T-helper 22 cell (primary cell): Measurements from ENCODE around the gene ZSWIM9.
A peak's percentile ranks its signal among the peaks of the same experiment; 100 is the strongest.

Experiments used
- DNase-seq: peaks from one replicate; pipeline ENCODE4 v3.0.0-alpha.2; 2020; ENCODE audit warnings: low read depth

Gene ZSWIM9

DNA sequence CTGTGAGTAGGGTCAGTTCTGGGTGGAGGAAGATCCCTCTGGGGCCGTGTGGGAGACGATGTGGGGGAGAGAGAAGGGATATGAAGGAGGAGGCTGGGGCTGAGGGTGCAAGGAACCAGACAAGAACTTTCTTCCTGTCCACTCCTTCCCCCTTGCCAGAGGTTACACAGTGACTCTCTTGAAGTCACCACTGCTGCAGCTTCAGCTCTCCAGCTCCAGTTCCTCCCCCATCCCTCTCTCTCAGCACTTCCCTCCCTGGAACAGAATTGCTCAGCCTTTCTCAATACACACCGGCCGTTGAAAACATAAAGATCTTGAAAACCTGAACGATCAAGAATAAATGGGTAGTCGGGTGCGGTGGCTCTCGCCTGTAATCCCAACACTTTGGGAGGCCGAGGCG lies 5.1 kb downstream of the ZSWIM9 start:
- DNase-seq, result no peak

- no peak for DNase-seq
Measured at GRCh38 chr19:48176226-48176625, 5.7 kb downstream of the ZSWIM9 start.

- DNase-seq, result no peak
Measured at GRCh38 chr19:48181505-48181904, 11.0 kb downstream of the ZSWIM9 start.

GRCh38 chr19:48182434-48182833 lies 12.0 kb downstream of the ZSWIM9 start:
- no peak for DNase-seq

GRCh38 chr19:48183356-48183755 lies 12.9 kb downstream of the ZSWIM9 start:
- no peak for DNase-seq

DNA sequence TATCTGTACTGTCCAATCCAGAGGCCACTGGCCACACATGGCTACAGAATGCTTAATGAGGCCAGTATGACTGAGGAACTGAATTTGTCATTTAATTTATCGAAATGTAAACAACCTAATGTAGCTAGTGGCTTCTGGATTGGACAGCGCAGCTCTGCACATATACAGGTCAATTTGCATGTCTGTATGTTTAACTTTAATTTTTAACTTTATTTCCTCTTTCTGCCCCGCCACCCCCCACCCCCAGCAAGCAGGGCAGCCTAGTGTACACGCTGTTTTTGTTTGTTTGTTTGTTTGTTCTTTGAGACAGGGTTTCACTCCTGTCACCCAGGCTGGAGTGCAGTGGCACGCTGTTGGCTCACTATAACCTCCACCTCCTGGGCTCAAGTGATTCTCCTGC lies 15.5 kb downstream of the ZSWIM9 start:
- DNase-seq, result no peak

DNA sequence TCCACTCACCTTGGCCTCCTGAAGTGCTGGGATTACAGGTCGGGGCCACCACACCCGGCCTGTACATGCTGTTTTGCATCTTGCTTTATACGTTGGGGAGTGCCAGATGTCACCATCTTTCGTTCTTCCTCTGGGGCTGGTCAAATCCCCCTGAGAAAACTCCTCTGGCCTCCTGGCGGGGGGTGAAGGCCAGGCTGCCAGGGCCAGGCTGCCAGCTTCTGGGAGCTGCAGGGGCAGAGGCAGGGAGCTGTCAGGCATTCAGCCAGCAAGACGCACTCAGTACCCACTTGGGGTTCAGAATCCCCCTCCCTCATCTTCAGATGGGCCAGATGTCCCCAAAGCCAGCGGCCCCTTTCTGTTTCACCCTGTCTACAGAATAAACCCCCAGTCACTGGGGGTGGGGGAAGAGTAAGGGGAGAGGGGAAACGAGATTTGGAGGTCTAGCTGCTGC lies 16.1 kb downstream of the ZSWIM9 start:
- DNase-seq, result no peak

- DNase-seq, result peak; percentile 63
Measured at GRCh38 chr19:48190288-48190884, 19.9 kb downstream of the ZSWIM9 start.

DNA sequence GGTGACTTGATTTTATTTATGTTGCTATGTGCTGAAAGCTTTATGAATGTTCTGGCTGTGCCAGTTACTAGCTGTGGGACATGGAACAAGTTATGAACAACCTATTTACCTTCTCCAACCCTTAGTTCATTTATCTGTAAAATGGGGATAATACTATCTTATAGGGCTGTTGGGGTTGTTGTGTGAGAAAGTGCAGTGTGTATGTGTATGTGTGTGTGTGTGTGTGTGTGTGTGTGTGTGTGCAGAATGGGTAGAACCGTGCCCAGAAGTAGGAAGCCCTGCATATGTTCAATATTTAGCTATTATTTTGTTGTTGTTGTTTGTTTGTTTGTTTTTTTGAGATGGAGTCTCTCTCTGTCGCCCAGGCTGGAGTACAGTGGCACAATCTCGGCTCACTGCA lies 20.4 kb downstream of the ZSWIM9 start:
- no peak for DNase-seq

DNA sequence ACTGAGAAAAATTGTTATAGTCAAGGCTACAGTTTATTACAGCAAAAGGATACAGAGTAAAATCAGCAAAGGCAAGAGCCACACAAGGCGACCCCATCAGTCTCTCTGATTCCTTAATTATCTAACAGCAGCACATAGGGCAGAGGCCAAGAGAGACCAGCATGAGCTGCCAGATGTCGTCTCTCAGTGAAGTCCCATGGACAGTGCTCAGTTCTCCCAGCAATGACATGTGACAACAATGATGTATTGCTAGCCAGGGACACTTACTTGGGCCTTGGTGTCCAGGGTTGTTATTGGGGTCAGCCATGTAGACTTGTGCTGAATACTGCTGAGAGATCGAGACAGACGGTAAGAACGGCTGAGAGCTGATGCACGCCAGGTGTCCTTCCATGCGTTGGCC lies 22.3 kb downstream of the ZSWIM9 start:
- no peak for DNase-seq

GRCh38 chr19:48194041-48194843 lies 23.8 kb downstream of the ZSWIM9 start:
- no peak for DNase-seq

DNA sequence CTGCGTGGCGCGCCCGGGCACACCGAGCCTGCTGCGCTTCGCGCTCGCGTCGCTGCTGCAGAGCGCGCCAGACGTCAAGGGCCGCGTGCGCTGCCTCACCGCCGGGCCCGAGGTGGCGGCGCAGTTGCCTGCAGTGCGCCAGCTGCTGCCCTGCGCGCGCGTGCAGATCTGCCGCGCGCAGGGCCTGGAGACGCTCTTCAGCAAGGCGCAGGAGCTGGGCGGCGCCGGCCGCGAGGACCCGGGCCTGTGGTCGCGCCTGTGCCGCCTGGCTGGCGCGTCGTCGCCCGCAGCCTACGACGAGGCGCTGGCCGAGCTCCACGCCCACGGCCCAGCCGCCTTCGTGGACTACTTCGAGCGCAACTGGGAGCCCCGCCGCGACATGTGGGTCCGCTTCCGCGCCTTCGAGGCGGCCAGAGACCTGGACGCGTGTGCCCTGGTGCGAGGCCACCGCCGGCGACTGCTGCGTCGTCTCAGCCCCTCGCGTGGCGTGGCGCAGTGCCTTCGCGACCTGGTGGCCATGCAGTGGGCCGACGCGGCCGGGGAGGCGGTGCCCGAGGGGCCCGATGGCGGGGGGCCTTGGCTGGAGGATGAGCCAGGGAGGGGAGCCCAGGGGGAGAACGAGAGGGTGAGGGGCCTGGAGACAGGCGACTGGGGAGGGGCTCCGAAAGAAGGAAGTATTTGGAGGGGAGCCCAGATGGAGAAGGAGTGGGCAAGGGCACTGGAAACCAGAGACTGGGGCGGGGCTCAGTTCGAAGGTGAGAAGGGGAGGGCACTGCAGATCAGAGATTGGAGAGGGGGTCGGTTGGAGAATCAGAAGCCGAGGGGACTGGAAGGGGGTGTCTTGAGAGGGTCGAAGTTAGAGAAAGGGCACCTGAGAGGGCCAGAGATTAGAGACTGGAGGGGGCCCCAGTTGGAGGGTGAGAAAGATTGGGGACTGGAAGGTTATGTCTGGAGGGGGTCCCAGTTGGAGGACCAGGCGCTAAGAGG lies 24.7 kb downstream of the ZSWIM9 start:
- DNase-seq, result no peak

DNA sequence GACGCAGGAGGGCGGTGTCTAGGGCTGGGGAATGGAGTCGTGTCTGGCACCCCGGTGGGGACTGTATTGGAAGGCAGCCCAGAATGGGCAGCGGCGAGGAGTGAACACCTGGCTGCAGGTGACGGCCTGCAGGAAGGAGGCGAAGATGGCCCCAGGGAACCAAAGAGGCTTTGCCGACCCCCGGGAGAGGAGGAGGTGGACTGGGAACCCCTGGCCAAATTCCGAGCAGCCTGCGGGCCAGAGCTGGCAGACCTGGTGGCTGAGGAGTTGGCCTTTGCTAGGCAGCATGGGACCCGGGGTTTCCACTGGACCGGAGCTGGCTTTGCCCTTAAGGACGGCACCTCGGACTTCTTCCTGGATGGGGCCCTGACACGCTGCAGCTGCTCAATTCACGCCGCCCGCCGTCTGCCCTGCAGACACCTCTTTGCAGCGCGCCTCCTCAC lies 25.9 kb downstream of the ZSWIM9 start:
- DNase-seq, result no peak

DNA sequence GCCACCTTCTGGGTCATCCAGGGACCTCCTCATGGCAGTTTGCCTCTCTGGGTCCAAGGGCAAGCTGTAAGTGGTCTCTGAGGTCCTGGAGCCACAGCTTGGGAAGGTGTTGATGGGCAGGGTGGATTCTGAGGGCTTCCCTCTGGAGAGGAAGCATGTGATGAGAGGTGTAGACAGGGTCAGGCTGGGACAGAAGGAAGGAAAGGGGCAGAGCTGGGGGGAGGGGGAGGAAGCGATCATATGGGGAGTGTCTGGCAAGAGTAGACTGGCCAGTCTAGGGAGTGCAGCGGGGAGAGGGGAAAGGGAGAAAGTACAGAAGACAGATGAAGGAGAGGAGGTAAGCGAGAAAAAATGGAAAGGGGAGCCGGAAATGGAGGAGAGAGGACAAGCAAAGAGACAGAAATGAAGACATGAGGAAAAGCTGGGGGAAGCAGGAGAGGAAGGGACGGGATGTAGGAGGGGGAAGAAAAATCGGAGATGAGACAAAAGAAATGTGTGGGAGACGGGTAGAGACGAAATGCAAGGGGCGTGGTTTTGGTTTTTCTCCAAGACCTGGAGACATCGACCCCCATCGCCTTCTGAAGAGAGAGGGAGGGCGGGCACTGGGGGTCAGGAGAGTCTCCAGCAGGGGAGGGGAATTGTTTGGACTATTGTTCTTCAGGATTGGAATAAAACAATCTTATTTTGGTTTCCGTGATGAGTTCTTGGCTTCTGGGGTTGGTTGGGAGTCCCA lies 26.6 kb downstream of the ZSWIM9 start:
- DNase-seq, result no peak

DNA sequence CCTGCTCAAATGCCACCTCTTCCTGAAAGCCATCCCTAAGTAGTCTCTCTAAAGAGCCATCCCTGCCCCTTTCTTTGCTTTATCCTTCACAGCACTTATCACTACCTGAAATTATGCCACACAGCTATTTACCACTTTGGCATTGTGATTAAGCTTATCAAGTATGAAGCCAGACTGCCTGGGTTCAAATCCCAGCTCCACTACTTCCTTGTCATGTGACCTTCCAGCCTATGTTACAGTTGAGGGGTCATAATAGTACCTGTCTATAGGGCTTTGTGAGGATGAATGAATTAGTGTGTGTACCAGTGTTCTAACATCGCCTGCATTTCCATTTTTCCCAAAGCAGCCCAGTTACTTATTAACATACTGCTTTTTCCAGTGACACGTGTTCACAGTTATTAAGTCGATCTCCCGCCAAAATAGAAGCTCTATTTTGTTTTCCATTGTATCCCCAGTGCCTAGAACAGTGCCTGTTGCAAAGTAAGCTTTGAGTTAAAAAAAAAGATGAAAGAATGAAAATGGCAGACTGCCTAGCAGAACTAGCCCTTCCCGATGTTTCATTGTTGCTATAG lies 32.8 kb downstream of the ZSWIM9 start:
- DNase-seq, result no peak

DNA sequence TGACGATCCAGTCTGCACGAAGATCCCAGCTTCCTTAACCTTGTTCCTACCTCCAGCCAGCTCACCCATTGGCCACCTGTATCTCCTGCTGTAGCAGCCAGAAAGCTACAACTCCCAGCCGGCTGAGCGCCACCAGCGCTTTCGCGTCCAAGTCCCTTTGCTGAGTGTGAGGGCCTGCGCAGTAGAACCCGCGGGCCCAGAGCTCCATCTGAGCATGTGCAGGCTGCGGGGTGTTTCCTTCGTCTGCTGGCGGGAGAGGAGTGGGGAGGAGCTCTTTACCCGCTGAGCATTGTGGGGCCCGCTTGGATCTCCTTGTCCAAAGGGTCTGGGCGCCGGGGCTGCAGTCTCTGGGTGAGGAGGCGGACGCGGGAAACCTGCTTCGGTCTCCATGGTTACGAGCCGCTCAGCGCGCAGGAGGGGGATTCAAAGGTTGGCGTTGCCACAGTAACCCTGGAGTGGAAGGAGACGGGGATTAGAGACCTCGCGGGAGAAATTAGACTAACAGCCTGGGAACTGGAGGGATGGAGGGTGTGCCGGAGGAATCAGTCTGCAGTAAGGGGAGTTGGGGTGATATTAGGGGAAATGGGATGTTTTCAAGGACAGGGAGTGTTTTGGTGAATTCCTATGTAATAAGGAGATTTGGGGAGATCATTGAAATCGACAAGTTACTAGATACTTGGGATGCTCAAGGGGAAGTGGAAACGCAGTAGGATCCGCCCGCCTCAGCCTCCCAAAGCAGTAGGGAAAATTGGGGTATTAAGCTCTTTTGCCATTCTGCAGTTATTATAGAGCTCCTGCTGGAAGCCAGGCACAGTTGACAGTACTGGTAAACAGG lies 33.5 kb downstream of the ZSWIM9 start:
- peak; percentile 80 for DNase-seq

DNA sequence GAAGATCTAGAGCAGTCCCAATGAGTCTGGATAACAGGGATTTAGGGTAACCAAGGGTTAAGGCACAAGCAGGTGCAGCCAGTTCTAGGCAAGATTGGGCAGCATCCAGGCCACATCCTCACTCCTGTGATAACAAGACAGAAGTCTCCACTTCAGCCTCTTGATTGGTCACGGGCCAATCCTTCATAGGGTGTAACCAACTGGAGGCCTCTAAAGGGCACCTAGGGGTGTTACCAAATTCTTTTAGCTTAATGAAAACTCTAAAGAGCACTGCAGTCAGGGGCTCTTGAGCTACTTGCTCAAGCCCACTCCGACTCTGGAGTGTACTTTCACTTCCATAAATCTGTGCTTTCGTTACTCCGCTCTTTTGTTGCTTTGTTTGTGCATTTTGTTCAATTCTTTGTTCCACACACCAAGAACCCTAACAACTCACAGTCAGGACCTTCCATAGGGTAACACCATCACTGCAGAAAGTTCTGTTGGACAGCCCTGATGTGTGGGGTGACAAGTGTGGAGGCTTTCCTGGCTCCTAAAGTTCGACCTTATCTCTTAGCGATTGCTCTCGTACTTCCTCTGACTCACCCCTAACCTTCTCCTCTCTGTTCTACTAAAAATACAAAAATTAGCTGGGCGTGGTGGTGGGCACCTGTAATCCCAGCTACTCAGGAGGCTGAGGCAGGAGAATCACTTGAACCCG lies 36.1 kb downstream of the ZSWIM9 start:
- DNase-seq, result no peak

DNA sequence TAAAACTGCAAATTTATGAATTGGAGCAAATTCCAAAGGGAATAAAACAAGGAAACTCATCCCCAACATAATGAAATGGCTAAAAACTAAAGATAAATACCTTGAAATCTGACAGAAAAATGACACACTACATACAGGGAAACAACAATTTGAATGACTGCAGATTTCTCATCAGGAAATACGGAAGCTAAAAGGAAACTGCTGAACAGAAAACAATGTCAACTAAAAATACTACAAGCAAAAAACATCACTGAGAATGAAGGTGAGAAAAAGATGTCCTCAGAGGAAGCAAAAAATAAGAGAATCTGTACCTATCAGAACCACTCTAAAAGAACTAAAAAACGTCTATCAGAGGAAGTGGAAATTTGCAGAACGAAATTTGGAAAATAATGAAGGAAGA lies 39.5 kb downstream of the ZSWIM9 start:
- DNase-seq, result no peak

- DNase-seq, result no peak
Measured at GRCh38 chr19:48213959-48214358, 43.5 kb downstream of the ZSWIM9 start.

- DNase-seq, result no peak
Measured at GRCh38 chr19:48216933-48217332, 46.5 kb downstream of the ZSWIM9 start.
